Endothelial cell of umbilical vein (primary cell): ENCODE data around the gene BDP1. TPM values are rescaled to one million over a fixed set of nuclear protein-coding genes. Genes with fewer than 3 reads are reported as not detected.
"Not testable (repeated sequence)": the region's sequence is repeated elsewhere in the genome, so short reads cannot be mapped to it uniquely, and the experiment has no call there.

Experiments used
- BruUV-seq: library from RNA; stranded (reverse); fragments of 400-500 nt; replicated peaks from 2 replicates; lab custom pipeline; 2021; lab: Mats Ljungman, UMichigan
- CTCF ChIA-PET: fragments of 300-600, 350-600 bp; sonication (Branson Sonifier 250); formaldehyde crosslinking; loops from one replicate; lab custom pipeline; 2021; ENCODE audit warnings: antibody characterized with exemption, inconsistent platforms; lab: Charles Lee
- POLR2A ChIA-PET: fragments of 300-600, 350-600 bp; sonication (Branson Sonifier 250); formaldehyde crosslinking; loops from one replicate; lab custom pipeline; 2021; ENCODE audit warnings: antibody characterized with exemption, inconsistent platforms; lab: Charles Lee
- DNase-seq: peaks from one replicate; pipeline ENCODE4 v3.0.0-alpha.2; 2011; ENCODE audit warnings: low read depth, low spot score
- FAIRE-seq: peaks from 2 replicates; lab custom pipeline; 2011; peaks lifted over from hg19 to GRCh38; lab: Jason Lieb, UNC
- H2AFZ ChIP-seq: 2 replicates; pipeline ENCODE4 v1.6.0; 2012; ENCODE audit warnings: low read depth, low read length, control low read depth, inconsistent platforms
- H3K27ac ChIP-seq: 2 replicates; pipeline ENCODE4 v1.5.1; 2011; ENCODE audit warnings: low read depth, mild to moderate bottlenecking, control low read depth, low read length, moderate library complexity; ENCODE audit not compliant: insufficient read depth
- H3K27me3 ChIP-seq, 2 experiments: 2 replicates each; pipeline versions ENCODE4 v1.6.0 to v1.6.1; 2011; ENCODE audit warnings: low read length in 2 of 2, mixed read lengths in 1 of 2; ENCODE audit not compliant: control insufficient read depth in 2 of 2, insufficient read depth in 2 of 2
- H3K36me3 ChIP-seq, 2 experiments: 2 replicates in 1 of 2; 3 replicates in 1 of 2; pipeline ENCODE4 v1.5.1; 2011; ENCODE audit warnings: low read length in 2 of 2, mild to moderate bottlenecking in 1 of 2, moderate library complexity in 1 of 2; ENCODE audit not compliant: control insufficient read depth in 2 of 2, insufficient read depth in 2 of 2; ENCODE audit errors: extremely low read depth in 1 of 2
- H3K4me1 ChIP-seq: 3 replicates; pipeline ENCODE4 v1.5.1; 2011; ENCODE audit warnings: mild to moderate bottlenecking, low read length; ENCODE audit not compliant: control insufficient read depth, insufficient read depth; ENCODE audit errors: extremely low read depth
- H3K4me2 ChIP-seq: 2 replicates; pipeline ENCODE4 v1.6.1; 2011; ENCODE audit warnings: low read length, control low read depth, mixed read lengths; ENCODE audit not compliant: insufficient read depth
- H3K4me3 ChIP-seq, 3 experiments: fragments of 200-600 bp in 1 of 3; sonication (generic), shearing (Covaris generic) in 1 of 3; replicated peaks in 1 of 3; 2 replicates each; pipeline ENCODE4 v1.5.1; 2011 to 2016; ENCODE audit warnings: control low read depth in 3 of 3, low read length in 3 of 3, mild to moderate bottlenecking in 2 of 3, inconsistent platforms in 1 of 3, low read depth in 1 of 3, moderate library complexity in 1 of 3; ENCODE audit not compliant: insufficient read depth in 1 of 3
- H3K79me2 ChIP-seq: 2 replicates; pipeline ENCODE4 v1.6.0; 2012; ENCODE audit warnings: low read length, inconsistent platforms; ENCODE audit not compliant: control insufficient read depth, insufficient read depth
- H3K9ac ChIP-seq: replicated peaks from 2 replicates; pipeline ENCODE3; 2011; ENCODE audit warnings: low read length, control low read depth; ENCODE audit not compliant: insufficient read depth; ENCODE audit errors: extremely low read depth
- H3K9me1 ChIP-seq: replicated peaks from 3 replicates; pipeline ENCODE4 v1.6.0; 2011; ENCODE audit warnings: mild to moderate bottlenecking, low read length; ENCODE audit not compliant: control insufficient read depth, insufficient read depth; ENCODE audit errors: extremely low read depth
- H3K9me3 ChIP-seq: replicated peaks from 2 replicates; pipeline ENCODE4 v1.5.1; 2012; ENCODE audit warnings: low read length, inconsistent platforms; ENCODE audit not compliant: control insufficient read depth, insufficient read depth
- H4K20me1 ChIP-seq: replicated peaks from 2 replicates; pipeline ENCODE3; 2011; ENCODE audit warnings: mild to moderate bottlenecking, low read length; ENCODE audit not compliant: control insufficient read depth, insufficient read depth; ENCODE audit errors: extremely low read depth
- dilution Hi-C: fragments of 300-500 bp; cut with MboI; formaldehyde crosslinking; loops from one replicate; pipeline ENCODE4 v1.15.0; 2019; ENCODE audit warnings: low sequenced_read_pairs; ENCODE audit not compliant: extremely low pct_ligation_motif_present
- intact Hi-C: fragments of 100-400 bp; cut with micrococcal nuclease; formaldehyde crosslinking; loops from one replicate; pipeline ENCODE4 v1.10.0; 2022
- polyA plus RNA-seq, 4 experiments: library from polyadenylated mRNA; depleted of rRNA in 3 of 4; stranded (reverse) in 3 of 4; unstranded in 1 of 4; fragments of >200 nt; gene quantifications; 2 replicates each; pipeline versions ENCODE4 v1.2.1 to v1.2.3, GENCODE V29; 2011 to 2012; ENCODE audit warnings: missing spikeins in 1 of 4
- total RNA-seq: library from RNA; stranded (reverse); gene quantifications from 2 replicates; pipeline ENCODE4 v1.2.3, GENCODE V29; 2021

Gene BDP1
- total and polyA plus RNA-seq, 2 donors (not counting 3 experiments of a cell fraction or from before 2014, with no cell fraction given) = 4.5 to 27.5 TPM

GRCh38 chr5:71423896-71424295, 31.6 kb upstream of the BDP1 start:
- CTCF ChIA-PET, H3K27me3 ChIP-seq, H3K4me3 ChIP-seq, intact Hi-C loops, H3K9me3 ChIP-seq, H3K9me1 ChIP-seq, H3K36me3 ChIP-seq, H4K20me1 ChIP-seq, dilution Hi-C loops, H3K9ac ChIP-seq, H3K27ac ChIP-seq, DNase-seq, H3K79me2 ChIP-seq, BruUV-seq, POLR2A ChIA-PET, FAIRE-seq, H3K4me2 ChIP-seq, H2AFZ ChIP-seq, H3K4me1 ChIP-seq: not testable (repeated sequence)

GRCh38 chr5:71426686-71427474, 28.6 kb upstream of the BDP1 start:
- not testable (repeated sequence) for H3K79me2 ChIP-seq

GRCh38 chr5:71432410-71432809, 23.0 kb upstream of the BDP1 start:
- H3K4me3 ChIP-seq, DNase-seq, BruUV-seq, H3K79me2 ChIP-seq, H3K4me2 ChIP-seq, POLR2A ChIA-PET, H3K9me1 ChIP-seq, H4K20me1 ChIP-seq, H3K9me3 ChIP-seq, H3K27me3 ChIP-seq, H2AFZ ChIP-seq, H3K4me1 ChIP-seq, intact Hi-C loops, H3K36me3 ChIP-seq, H3K27ac ChIP-seq, CTCF ChIA-PET, dilution Hi-C loops, FAIRE-seq, H3K9ac ChIP-seq: not testable (repeated sequence)

More at GRCh38 chr5:71426686-71427474, 28.6 kb upstream of the BDP1 start:
- dilution Hi-C loops, H3K4me2 ChIP-seq, H2AFZ ChIP-seq, H3K27me3 ChIP-seq, H3K36me3 ChIP-seq, CTCF ChIA-PET, H3K27ac ChIP-seq, H3K9me3 ChIP-seq, FAIRE-seq, H3K4me3 ChIP-seq, H4K20me1 ChIP-seq, intact Hi-C loops, H3K9ac ChIP-seq, H3K9me1 ChIP-seq, POLR2A ChIA-PET, DNase-seq, H3K4me1 ChIP-seq, BruUV-seq: not testable (repeated sequence)

GRCh38 chr5:71434825-71435224, 20.6 kb upstream of the BDP1 start:
- intact Hi-C loops, BruUV-seq, FAIRE-seq: not testable (repeated sequence)

More at GRCh38 chr5:71434825-71435224, 20.6 kb upstream of the BDP1 start:
- H3K36me3 ChIP-seq, H3K9me1 ChIP-seq, H3K27me3 ChIP-seq, H3K4me2 ChIP-seq, dilution Hi-C loops, DNase-seq, H2AFZ ChIP-seq, H3K9me3 ChIP-seq, H3K27ac ChIP-seq, H3K4me1 ChIP-seq, H3K79me2 ChIP-seq, H4K20me1 ChIP-seq, H3K4me3 ChIP-seq, POLR2A ChIA-PET, H3K9ac ChIP-seq, CTCF ChIA-PET: not testable (repeated sequence)
